GM19025 (cell line): ENCODE results near the gene IFITM10.

Experiments
- ATAC-seq: cut with Tn5 transposase; IDR thresholded peaks from one replicate; pipeline ENCODE4 v1.9.1; 2021; ENCODE audit warnings: mild to moderate bottlenecking, low read depth, moderate library complexity; ENCODE audit not compliant: unreplicated experiment

The IFITM10 gene

GRCh38 chr11:1753229-1753928 lies 3.0 kb upstream of the IFITM10 start:
- no peak for ATAC-seq

GRCh38 chr11:1752907-1753228 lies 2.5 kb upstream of the IFITM10 start:
- no peak for ATAC-seq

- ATAC-seq = no peak
These were observed 1.9 kb upstream of the IFITM10 start for GRCh38 chr11:1751999-1752906.

- ATAC-seq = no peak
These were observed 1.1 kb upstream of the IFITM10 start for GRCh38 chr11:1751531-1751921.

- no peak for ATAC-seq
These were observed 590 bp upstream of the IFITM10 start for GRCh38 chr11:1750840-1751530.

GRCh38 chr11:1749395-1750351 lies 722 bp downstream of the IFITM10 start:
- no peak for ATAC-seq

GRCh38 chr11:1748636-1749394 lies 1.6 kb downstream of the IFITM10 start:
- ATAC-seq = no peak

- no peak for ATAC-seq
These were observed 2.4 kb downstream of the IFITM10 start for GRCh38 chr11:1747753-1748635.

- ATAC-seq = no peak
These were observed 3.2 kb downstream of the IFITM10 start for GRCh38 chr11:1746956-1747752.

- no peak for ATAC-seq
These were observed 3.9 kb downstream of the IFITM10 start for GRCh38 chr11:1746511-1746931.

- no peak for ATAC-seq
These were observed 4.6 kb downstream of the IFITM10 start for GRCh38 chr11:1745701-1746320.

- ATAC-seq = no peak
These were observed 5.3 kb downstream of the IFITM10 start for GRCh38 chr11:1744891-1745700.

- no peak for ATAC-seq
These were observed 6.1 kb downstream of the IFITM10 start for GRCh38 chr11:1744137-1744886.

- ATAC-seq = no peak
These were observed 6.7 kb downstream of the IFITM10 start for GRCh38 chr11:1743585-1744136.

GRCh38 chr11:1742869-1743584 lies 7.4 kb downstream of the IFITM10 start:
- no peak for ATAC-seq
